Kidney (tissue), 14 donors: ENCODE results near the gene EWSR1. TPM values are rescaled to one million over a fixed set of nuclear protein-coding genes. Genes with fewer than 3 reads are reported as not detected.
A peak's percentile ranks its signal among the peaks of the same experiment; 100 is the strongest.

Experiments used
- DNase-seq, 5 donors: peaks; one replicate each; pipeline ENCODE4 v3.0.0-alpha.2; 2013 to 2020
- FAIRE-seq: peaks from 2 replicates; lab custom pipeline; 2012; peaks lifted over from hg19 to GRCh38; lab: Jason Lieb, UNC
- H3K27ac ChIP-seq, 2 donors: one replicate each; pipeline ENCODE4 v1.7.0; 2013; ENCODE audit warnings: low read depth in 2 of 2, low read length in 2 of 2, inconsistent platforms in 1 of 2
- H3K27me3 ChIP-seq: one replicate; pipeline ENCODE4 v1.7.1; 2013; ENCODE audit warnings: low read length, inconsistent platforms; ENCODE audit not compliant: control insufficient read depth, insufficient read depth
- H3K36me3 ChIP-seq, 3 donors: one replicate each; pipeline versions ENCODE4 v1.7.0 to v1.7.1; 2013; ENCODE audit warnings: low read length in 3 of 3, control low read depth in 1 of 3, inconsistent platforms in 1 of 3; ENCODE audit not compliant: insufficient read depth in 3 of 3, control insufficient read depth in 2 of 3
- H3K4me1 ChIP-seq, 3 donors: one replicate each; pipeline versions ENCODE4 v1.7.0 to v1.7.1; 2013; ENCODE audit warnings: low read length in 3 of 3, inconsistent platforms in 1 of 3, low read depth in 1 of 3; ENCODE audit not compliant: control insufficient read depth in 2 of 3, insufficient read depth in 2 of 3
- H3K4me3 ChIP-seq, 3 donors: one replicate each; pipeline versions ENCODE4 v1.7.0 to v1.8.1; 2013; ENCODE audit warnings: low read length in 3 of 3, control low read depth in 1 of 3, inconsistent platforms in 1 of 3
- H3K9ac ChIP-seq, 3 donors: one replicate each; pipeline versions ENCODE4 v1.7.0 to v1.7.1; 2013; ENCODE audit warnings: low read length in 3 of 3, control low read depth in 1 of 3, inconsistent platforms in 1 of 3
- H3K9me3 ChIP-seq, 3 donors: one replicate each; pipeline versions ENCODE4 v1.7.0 to v1.7.1; 2013; ENCODE audit warnings: low read length in 3 of 3, control low read depth in 1 of 3, inconsistent platforms in 1 of 3; ENCODE audit not compliant: control insufficient read depth in 2 of 3, insufficient read depth in 1 of 3
- intact Hi-C: fragments of 100-400 bp; cut with DNase I; formaldehyde crosslinking; loops from one replicate; pipeline ENCODE4 v1.11.1; 2022
- polyA plus RNA-seq: library from polyadenylated mRNA; stranded (reverse); fragments of 350-450 nt; fragmentation: Illumina TruSeq; extraction: RNeasy Lipid Tissue Mini Kit (QIAGEN cat#74804); gene quantifications from one replicate; pipeline ENCODE4 v1.2.3, GENCODE V29; 2014; ENCODE audit warnings: low read depth, low replicate concordance; ENCODE audit not compliant: insufficient read depth
- total RNA-seq: library from RNA; stranded (reverse); fragmentation: NEBNext Ultra II Directional; extraction: Animal tissue kit (Norgen Biotek cat#: 25700); gene quantifications from one replicate; pipeline ENCODE4 v1.2.1, GENCODE V29; 2021
- TF ChIP-seq, protein P1 (sequence below): IDR thresholded peaks from 3 replicates; pipeline ENCODE4 v1.5.1; 2012; ENCODE audit warnings: mild to moderate bottlenecking, moderate library complexity, borderline replicate concordance; ENCODE audit not compliant: insufficient read depth; ENCODE audit errors: extremely low read depth
- donor health status: control.
- donor health status: control.
- donor health status: control.
- donor health status: control.
- donor health status: control.
- donor health status: DM: yes; HTN: yes; CAD: no.
- donor health status: Normal renal cell carcinoma (clear cell type).

Gene EWSR1
- total and polyA plus RNA-seq, 2 donors from 2014 or later, result 124 to 214 TPM

DNA sequence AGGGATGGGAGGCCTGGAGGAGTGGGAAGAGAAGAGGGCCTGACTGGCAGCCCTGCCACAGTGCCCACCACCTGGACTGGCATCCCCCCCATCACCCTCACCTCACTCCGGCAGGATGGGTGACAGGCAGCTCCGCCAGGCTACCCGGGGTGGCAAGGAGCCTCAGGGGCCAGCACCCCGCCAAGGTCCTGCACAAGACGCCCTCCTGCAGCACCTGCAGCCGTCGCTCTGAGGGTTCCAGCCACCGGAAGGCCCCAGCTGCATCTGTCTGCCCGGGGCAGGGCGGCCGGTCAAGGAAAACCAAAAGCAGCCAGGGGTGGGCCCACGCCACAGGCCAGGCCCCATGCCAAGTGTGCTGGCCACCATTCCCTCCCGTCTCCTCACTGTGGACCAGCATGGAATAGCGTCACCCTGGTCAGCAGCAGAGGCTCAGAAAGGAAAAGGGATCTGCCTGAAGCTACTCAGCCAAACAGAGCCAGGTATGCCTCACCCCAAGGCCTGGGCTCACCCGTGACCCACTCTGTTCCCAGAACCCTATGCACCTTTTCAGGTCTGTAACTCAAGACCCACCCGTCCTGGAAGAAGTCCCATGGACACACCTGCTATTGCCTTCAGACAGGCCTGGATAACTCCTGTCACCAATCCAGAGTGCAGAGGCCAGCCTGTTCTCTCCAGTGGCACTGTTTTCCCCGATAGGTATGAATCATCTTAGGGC, 7.3 kb upstream of the EWSR1 start:
- Histone ChIP-seq H3K27ac (no peak overlapping the region), H3K4me1 (peaks cover 0 to under 1% (median 0%) of the 10 kb centered on the region in 3 donors), H3K36me3 (peaks cover 0 to 9% (median 3%) of the 10 kb centered on the region in 3 donors), H3K4me3 (no peak overlapping the region), H3K9ac (no peak overlapping the region), H3K27me3 (no peaks in the 10 kb centered on the region), H3K9me3 (no peaks in the 10 kb centered on the region)
- intact Hi-C loops, result no loop called here
- TF ChIP-seq, protein P1, sequence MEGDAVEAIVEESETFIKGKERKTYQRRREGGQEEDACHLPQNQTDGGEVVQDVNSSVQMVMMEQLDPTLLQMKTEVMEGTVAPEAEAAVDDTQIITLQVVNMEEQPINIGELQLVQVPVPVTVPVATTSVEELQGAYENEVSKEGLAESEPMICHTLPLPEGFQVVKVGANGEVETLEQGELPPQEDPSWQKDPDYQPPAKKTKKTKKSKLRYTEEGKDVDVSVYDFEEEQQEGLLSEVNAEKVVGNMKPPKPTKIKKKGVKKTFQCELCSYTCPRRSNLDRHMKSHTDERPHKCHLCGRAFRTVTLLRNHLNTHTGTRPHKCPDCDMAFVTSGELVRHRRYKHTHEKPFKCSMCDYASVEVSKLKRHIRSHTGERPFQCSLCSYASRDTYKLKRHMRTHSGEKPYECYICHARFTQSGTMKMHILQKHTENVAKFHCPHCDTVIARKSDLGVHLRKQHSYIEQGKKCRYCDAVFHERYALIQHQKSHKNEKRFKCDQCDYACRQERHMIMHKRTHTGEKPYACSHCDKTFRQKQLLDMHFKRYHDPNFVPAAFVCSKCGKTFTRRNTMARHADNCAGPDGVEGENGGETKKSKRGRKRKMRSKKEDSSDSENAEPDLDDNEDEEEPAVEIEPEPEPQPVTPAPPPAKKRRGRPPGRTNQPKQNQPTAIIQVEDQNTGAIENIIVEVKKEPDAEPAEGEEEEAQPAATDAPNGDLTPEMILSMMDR, result no peak
- DNase-seq (no peak), FAIRE-seq (no peak)

DNA sequence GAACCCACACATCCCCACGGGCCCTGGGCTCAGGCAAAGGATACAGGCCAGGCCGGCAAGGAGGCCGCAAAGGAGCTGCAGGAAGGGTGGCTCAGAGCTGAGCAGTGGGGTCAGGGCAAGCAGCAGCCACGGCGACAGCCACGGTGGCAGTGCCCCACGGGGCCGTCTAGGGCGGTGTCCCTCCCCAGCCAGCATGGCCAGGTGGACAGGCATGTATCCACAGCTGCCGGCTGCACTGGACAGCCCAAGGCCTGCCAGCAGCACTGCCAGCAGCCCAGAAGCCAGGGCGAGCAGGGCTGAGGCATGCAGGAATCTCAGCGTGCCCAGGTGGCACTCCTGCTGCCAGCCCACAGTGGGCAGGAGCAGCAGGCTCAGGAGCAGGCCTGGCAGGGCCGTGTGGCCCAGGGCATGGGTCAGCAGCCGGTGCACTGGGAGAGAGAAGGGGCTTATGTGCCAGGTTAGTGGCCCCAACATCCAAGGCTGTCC, 4.2 kb upstream of the EWSR1 start:
- H3K36me3 ChIP-seq, result peaks cover 0 to 9% (median 3%) of the 10 kb centered on the region in 3 donors
- intact Hi-C loops, result no loop called here
- no peak overlapping the region for H3K27ac ChIP-seq
- H3K27me3 ChIP-seq, result no peaks in the 10 kb centered on the region
- DNase-seq (peak in 1 of 5 donors; percentile 38), FAIRE-seq (no peak)
- H3K4me3 ChIP-seq, result no peak overlapping the region
- H3K9me3 ChIP-seq, result no peaks in the 10 kb centered on the region
- H3K4me1 ChIP-seq, result peaks cover 0 to 13% (median 6%) of the 10 kb centered on the region in 3 donors
- TF ChIP-seq, protein P1, result no peak
- no peak overlapping the region for H3K9ac ChIP-seq

DNA sequence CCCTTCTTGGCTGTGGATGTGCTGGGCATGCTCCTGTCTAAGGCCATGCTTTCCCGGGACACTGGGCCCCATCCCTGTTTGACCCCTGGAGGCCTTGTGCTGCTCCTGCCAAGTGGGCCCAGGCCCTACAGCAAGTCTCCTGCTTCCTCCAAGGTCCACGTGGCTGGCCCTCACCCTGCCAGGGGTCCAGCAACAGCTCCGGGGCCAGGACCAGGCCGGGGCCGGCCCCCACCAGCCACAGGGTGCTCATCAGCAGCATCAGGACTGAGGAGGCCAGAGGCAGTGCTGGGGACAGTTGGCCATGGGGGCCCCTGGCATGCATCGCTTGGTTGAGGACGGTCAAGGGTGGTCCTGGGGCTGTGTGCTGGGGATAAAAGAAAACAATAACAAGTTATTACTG, 2.8 kb upstream of the EWSR1 start:
- no peaks in the 10 kb centered on the region for H3K27me3 ChIP-seq
- intact Hi-C loops, result no loop called here
- H3K9ac ChIP-seq, result no peak overlapping the region
- peaks cover 0 to 22% (median 6%) of the 10 kb centered on the region in 3 donors for H3K4me1 ChIP-seq
- DNase-seq (peak in 1 of 5 donors; percentile 52), FAIRE-seq (no peak)
- TF ChIP-seq, protein P1, result no peak
- H3K9me3 ChIP-seq, result no peaks in the 10 kb centered on the region
- no peak overlapping the region for H3K27ac ChIP-seq
- no peak overlapping the region for H3K4me3 ChIP-seq
- peaks cover 0 to 9% (median 3%) of the 10 kb centered on the region in 3 donors for H3K36me3 ChIP-seq
